NB4 (cell line): Measurements from ENCODE around the gene SCAMP4.

Source experiments
- DNase-seq: peaks from one replicate; pipeline ENCODE4 v3.0.0; 2010; ENCODE audit warnings: low read depth
- H3K4me3 ChIP-seq: one replicate; pipeline ENCODE4 v1.5.1; 2011; ENCODE audit warnings: mild to moderate bottlenecking, low read depth, low read length, moderate library complexity
- MYC ChIP-seq: IDR thresholded peaks from 2 replicates; pipeline ENCODE4 v1.6.1; 2011; ENCODE audit warnings: low read depth, low read length
- POLR2A ChIP-seq: IDR thresholded peaks from 2 replicates; pipeline ENCODE4 v1.6.1; 2011; ENCODE audit warnings: mild to moderate bottlenecking; ENCODE audit not compliant: insufficient read length; ENCODE audit errors: extremely low read depth
- TF ChIP-seq, protein P1 (sequence below): IDR thresholded peaks from one replicate; pipeline ENCODE4 v1.5.1; 2012; ENCODE audit warnings: low read depth, low read length
- TF ChIP-seq, protein P2 (sequence below): IDR thresholded peaks from 2 replicates; pipeline ENCODE4 v1.6.1; 2011; ENCODE audit warnings: low read depth, low read length

Gene SCAMP4

DNA sequence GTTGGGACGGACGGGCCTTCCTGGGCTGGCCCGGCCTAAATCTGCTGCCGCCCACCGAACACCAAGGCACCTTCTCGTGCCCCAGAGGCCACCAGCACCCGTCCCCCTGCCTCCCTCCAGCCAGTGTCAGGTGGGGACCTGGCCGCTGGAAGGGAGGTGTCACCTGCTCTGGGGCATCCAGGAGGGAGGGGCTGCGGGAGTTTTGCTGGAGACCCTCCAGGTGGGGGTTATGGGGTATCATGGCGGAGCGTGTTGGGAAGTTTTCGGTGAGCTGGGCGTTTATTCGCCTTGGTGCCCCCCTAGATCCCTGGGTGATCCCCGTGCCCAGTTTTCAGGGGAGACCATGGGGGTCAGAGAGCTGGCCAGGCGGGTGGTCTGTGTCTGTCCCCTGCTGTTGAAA lies 45.4 kb downstream of the SCAMP4 start:
- TF ChIP-seq, protein P1, sequence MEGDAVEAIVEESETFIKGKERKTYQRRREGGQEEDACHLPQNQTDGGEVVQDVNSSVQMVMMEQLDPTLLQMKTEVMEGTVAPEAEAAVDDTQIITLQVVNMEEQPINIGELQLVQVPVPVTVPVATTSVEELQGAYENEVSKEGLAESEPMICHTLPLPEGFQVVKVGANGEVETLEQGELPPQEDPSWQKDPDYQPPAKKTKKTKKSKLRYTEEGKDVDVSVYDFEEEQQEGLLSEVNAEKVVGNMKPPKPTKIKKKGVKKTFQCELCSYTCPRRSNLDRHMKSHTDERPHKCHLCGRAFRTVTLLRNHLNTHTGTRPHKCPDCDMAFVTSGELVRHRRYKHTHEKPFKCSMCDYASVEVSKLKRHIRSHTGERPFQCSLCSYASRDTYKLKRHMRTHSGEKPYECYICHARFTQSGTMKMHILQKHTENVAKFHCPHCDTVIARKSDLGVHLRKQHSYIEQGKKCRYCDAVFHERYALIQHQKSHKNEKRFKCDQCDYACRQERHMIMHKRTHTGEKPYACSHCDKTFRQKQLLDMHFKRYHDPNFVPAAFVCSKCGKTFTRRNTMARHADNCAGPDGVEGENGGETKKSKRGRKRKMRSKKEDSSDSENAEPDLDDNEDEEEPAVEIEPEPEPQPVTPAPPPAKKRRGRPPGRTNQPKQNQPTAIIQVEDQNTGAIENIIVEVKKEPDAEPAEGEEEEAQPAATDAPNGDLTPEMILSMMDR: no peak
- TF ChIP-seq MYC (no peak), POLR2A (no peak)
- TF ChIP-seq, protein P2, sequence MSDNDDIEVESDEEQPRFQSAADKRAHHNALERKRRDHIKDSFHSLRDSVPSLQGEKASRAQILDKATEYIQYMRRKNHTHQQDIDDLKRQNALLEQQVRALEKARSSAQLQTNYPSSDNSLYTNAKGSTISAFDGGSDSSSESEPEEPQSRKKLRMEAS: no peak

DNA sequence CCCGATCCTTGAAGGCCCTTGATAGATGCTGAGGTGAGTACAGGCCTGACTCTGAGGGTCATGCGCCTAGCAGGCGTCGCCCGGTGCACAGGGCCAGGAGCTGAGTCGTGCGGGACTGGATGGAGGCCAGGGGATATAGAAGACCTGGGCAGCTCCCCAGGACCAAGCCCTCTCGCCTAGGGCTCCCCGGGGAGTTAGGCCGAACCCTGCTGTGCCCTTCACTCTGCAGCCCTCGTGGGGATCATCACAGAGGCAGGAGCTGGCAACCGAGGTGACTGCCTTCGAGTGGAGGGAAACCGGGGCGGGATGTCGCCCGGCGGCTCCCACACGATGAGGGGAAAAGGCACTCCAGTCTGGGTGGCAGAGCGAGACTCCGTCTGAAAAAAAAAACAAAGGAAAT lies 47.4 kb downstream of the SCAMP4 start:
- TF ChIP-seq POLR2A: no peak
- TF ChIP-seq, protein P1: no peak
- TF ChIP-seq, protein P2: no peak
- TF ChIP-seq MYC: no peak
- DNase-seq: no peak
- no peak overlapping the region for H3K4me3 ChIP-seq

More for the DNA sequence above, 45.4 kb downstream of the SCAMP4 start:
- no peak for DNase-seq
- H3K4me3 ChIP-seq: no peak overlapping the region

GRCh38 chr19:1953037-1953436 lies 47.8 kb downstream of the SCAMP4 start:
- no peak for TF ChIP-seq POLR2A
- DNase-seq: no peak
- H3K4me3 ChIP-seq: no peak overlapping the region

- no peak for DNase-seq
- no peak for TF ChIP-seq POLR2A
- no peak for TF ChIP-seq MYC
- TF ChIP-seq, protein P1: no peak
- TF ChIP-seq, protein P2: no peak
- H3K4me3 ChIP-seq: no peak overlapping the region
These were observed 48.4 kb downstream of the SCAMP4 start for GRCh38 chr19:1953441-1954094.

- no peak overlapping the region for H3K4me3 ChIP-seq
- no peak for DNase-seq
- TF ChIP-seq POLR2A (no peak), MYC (no peak)
- TF ChIP-seq, protein P2: no peak
- TF ChIP-seq, protein P1: no peak
These were observed 49.3 kb downstream of the SCAMP4 start for GRCh38 chr19:1954532-1954933.

- H3K4me3 ChIP-seq: no peak overlapping the region
- TF ChIP-seq MYC (no peak), POLR2A (no peak)
- TF ChIP-seq, protein P2: no peak
- TF ChIP-seq, protein P1: no peak
- DNase-seq: no peak
These were observed 50.2 kb downstream of the SCAMP4 start for GRCh38 chr19:1955171-1956121.
